H1 (cell line): ENCODE measurements around the gene ZNF407. TPM values are rescaled to one million over a fixed set of nuclear protein-coding genes. Genes with fewer than 3 reads are reported as not detected.
A peak's percentile ranks its signal among the peaks of the same experiment; 100 is the strongest.

Experiments
- CTCF ChIA-PET: fragments of 300-600 bp; sonication (Branson Sonifier 250); formaldehyde crosslinking; loops from one replicate; lab custom pipeline; 2021; ENCODE audit not compliant: partially characterized antibody; lab: Charles Lee
- POLR2A ChIA-PET: fragments of 300-600 bp; sonication (Branson Sonifier 250); formaldehyde crosslinking; loops from one replicate; lab custom pipeline; 2021; ENCODE audit warnings: inconsistent platforms; ENCODE audit not compliant: partially characterized antibody; lab: Charles Lee
- DNase-seq, 2 experiments: peaks; one replicate each; pipeline versions ENCODE4 v3.0.0 to v3.0.0-alpha.2; 2010 to 2022; ENCODE audit warnings: low spot score in 2 of 2, low read depth in 1 of 2, mixed read lengths in 1 of 2
- FAIRE-seq: peaks from 2 replicates; lab custom pipeline; 2011; peaks lifted over from hg19 to GRCh38; lab: Jason Lieb, UNC
- H2AFZ ChIP-seq: 2 replicates; pipeline ENCODE4 v1.8.1; 2012; ENCODE audit warnings: low read length, inconsistent platforms
- H2AK5ac ChIP-seq: 2 replicates; pipeline ENCODE4 v1.6.1; 2013; ENCODE audit warnings: low read depth, low read length
- H2BK120ac ChIP-seq: replicated peaks from 2 replicates; pipeline ENCODE3; 2013; ENCODE audit warnings: low read depth, low read length, inconsistent platforms
- H2BK12ac ChIP-seq: 2 replicates; pipeline ENCODE4 v1.6.1; 2013; ENCODE audit warnings: low read depth, low read length
- H2BK15ac ChIP-seq: 2 replicates; pipeline ENCODE4 v1.6.1; 2013; ENCODE audit warnings: low read length
- H2BK20ac ChIP-seq: 2 replicates; pipeline ENCODE4 v1.6.1; 2013; ENCODE audit warnings: low read length
- H2BK5ac ChIP-seq: 2 replicates; pipeline ENCODE4 v1.6.1; 2013; ENCODE audit warnings: low read depth, low read length
- H3K14ac ChIP-seq: 2 replicates; pipeline ENCODE4 v1.6.1; 2013; ENCODE audit warnings: inconsistent platforms; ENCODE audit not compliant: insufficient read length
- H3K18ac ChIP-seq: 2 replicates; pipeline ENCODE4 v1.6.1; 2013; ENCODE audit warnings: low read length; ENCODE audit errors: extremely low read depth
- H3K23ac ChIP-seq: 2 replicates; pipeline ENCODE4 v1.6.1; 2013; ENCODE audit warnings: inconsistent platforms; ENCODE audit not compliant: insufficient read length
- H3K23me2 ChIP-seq: 2 replicates; pipeline ENCODE4 v1.6.1; 2013; ENCODE audit warnings: low read depth, low read length
- H3K27ac ChIP-seq: 2 replicates; pipeline ENCODE4 v1.6.1; 2011; ENCODE audit warnings: low read depth, low read length, inconsistent platforms
- H3K27me3 ChIP-seq, 4 experiments: replicated peaks in 1 of 4; 1 replicate in 1 of 4; 2 replicates in 3 of 4; pipeline versions ENCODE4 v1.6.1 to v1.8.1; 2011 to 2013; ENCODE audit warnings: low read length in 3 of 4, mild to moderate bottlenecking in 3 of 4, inconsistent platforms in 2 of 4, mixed read lengths in 2 of 4, moderate library complexity in 1 of 4; ENCODE audit not compliant: control insufficient read depth in 3 of 4, insufficient read depth in 3 of 4; ENCODE audit errors: extremely low read depth in 1 of 4
- H3K36me3 ChIP-seq, 4 experiments: 2 replicates each; pipeline versions ENCODE4 v1.6.1 to v1.8.1; 2011 to 2013; ENCODE audit warnings: mild to moderate bottlenecking in 4 of 4, low read length in 3 of 4, moderate library complexity in 2 of 4, control low read depth in 1 of 4, inconsistent platforms in 1 of 4; ENCODE audit not compliant: insufficient read depth in 4 of 4, control insufficient read depth in 2 of 4
- H3K4ac ChIP-seq: replicated peaks from 2 replicates; pipeline ENCODE3; 2013; ENCODE audit warnings: low read length, low read depth, mixed read lengths, inconsistent platforms; ENCODE audit not compliant: insufficient read length
- H3K4me1 ChIP-seq, 4 experiments: replicated peaks in 1 of 4; 1 replicate in 1 of 4; 2 replicates in 3 of 4; pipeline versions ENCODE4 v1.6.1 to v1.8.1; 2011 to 2013; ENCODE audit warnings: low read length in 3 of 4, inconsistent platforms in 2 of 4, mixed read lengths in 1 of 4; ENCODE audit not compliant: insufficient read depth in 4 of 4, control insufficient read depth in 3 of 4
- H3K4me2 ChIP-seq, 2 experiments: 2 replicates each; pipeline versions ENCODE4 v1.6.1 to v1.8.1; 2011 to 2013; ENCODE audit warnings: low read depth in 2 of 2, low read length in 2 of 2, control low read depth in 1 of 2, inconsistent platforms in 1 of 2, mild to moderate bottlenecking in 1 of 2; ENCODE audit not compliant: insufficient read depth in 1 of 2
- H3K4me3 ChIP-seq, 4 experiments: fragments of 200-600, 300-600 bp in 1 of 4; sonication (generic), shearing (Covaris generic), sonication (Bioruptor Twin) in 1 of 4; 2 replicates each; pipeline versions ENCODE4 v1.5.1 to v1.8.1; 2011 to 2016; ENCODE audit warnings: low read length in 4 of 4, low read depth in 3 of 4, control low read depth in 2 of 4, inconsistent platforms in 2 of 4, mild to moderate bottlenecking in 2 of 4, mixed read lengths in 1 of 4, moderate library complexity in 1 of 4; ENCODE audit not compliant: insufficient read depth in 2 of 4; ENCODE audit errors: extremely low read depth in 1 of 4
- H3K56ac ChIP-seq: replicated peaks from 2 replicates; pipeline ENCODE3; 2013; ENCODE audit warnings: low read depth, mild to moderate bottlenecking, mixed read lengths, low read length, inconsistent platforms; ENCODE audit not compliant: insufficient read length
- H3K79me1 ChIP-seq: 2 replicates; pipeline ENCODE4 v1.6.1; 2013; ENCODE audit warnings: low read depth, low read length, control low read depth
- H3K79me2 ChIP-seq, 2 experiments: 2 replicates each; pipeline versions ENCODE4 v1.6.1 to v1.8.1; 2012 to 2013; ENCODE audit warnings: low read length in 2 of 2, mild to moderate bottlenecking in 2 of 2, inconsistent platforms in 1 of 2; ENCODE audit not compliant: insufficient read depth in 2 of 2, control insufficient read depth in 1 of 2
- H3K9ac ChIP-seq, 4 experiments: replicated peaks in 1 of 4; 1 replicate in 1 of 4; 2 replicates in 3 of 4; pipeline versions ENCODE4 v1.6.1 to v1.8.1; 2011 to 2013; ENCODE audit warnings: low read depth in 3 of 4, low read length in 3 of 4, control low read depth in 2 of 4, mild to moderate bottlenecking in 2 of 4, moderate library complexity in 2 of 4, inconsistent platforms in 1 of 4; ENCODE audit errors: extremely low read depth in 1 of 4
- H3K9me3 ChIP-seq, 2 experiments: 2 replicates each; pipeline versions ENCODE4 v1.6.1 to v1.8.1; 2012 to 2013; ENCODE audit warnings: mild to moderate bottlenecking in 2 of 2, moderate library complexity in 2 of 2, control low read depth in 1 of 2, inconsistent platforms in 1 of 2, low read depth in 1 of 2, low read length in 1 of 2, mixed read lengths in 1 of 2; ENCODE audit not compliant: insufficient read depth in 2 of 2
- H4K20me1 ChIP-seq, 2 experiments: replicated peaks in 1 of 2; 2 replicates each; pipeline versions ENCODE3 to v1.8.1; 2011 to 2013; ENCODE audit warnings: inconsistent platforms in 2 of 2, low read length in 2 of 2, mild to moderate bottlenecking in 1 of 2; ENCODE audit not compliant: insufficient read depth in 2 of 2, control insufficient read depth in 1 of 2
- H4K5ac ChIP-seq: 2 replicates; pipeline ENCODE4 v1.6.1; 2013; ENCODE audit warnings: low read length, low read depth, mixed read lengths, inconsistent platforms; ENCODE audit not compliant: insufficient read length
- H4K8ac ChIP-seq: 2 replicates; pipeline ENCODE4 v1.8.0; 2013; ENCODE audit warnings: mild to moderate bottlenecking, moderate library complexity, low read length, inconsistent platforms; ENCODE audit not compliant: insufficient read depth; ENCODE audit errors: extremely low read depth
- H4K91ac ChIP-seq: replicated peaks from 2 replicates; pipeline ENCODE3; 2013; ENCODE audit warnings: low read length, mixed read lengths, inconsistent platforms; ENCODE audit not compliant: insufficient read length
- CTBP2 ChIP-seq: IDR thresholded peaks from 2 replicates; pipeline ENCODE4 v1.7.0; 2011; ENCODE audit warnings: borderline replicate concordance, mild to moderate bottlenecking, moderate library complexity, mixed read lengths, low read length; ENCODE audit not compliant: insufficient read depth, insufficient read length
- EZH2 ChIP-seq: fragments of 200-600 bp; sonication (generic); IDR thresholded peaks from 2 replicates; pipeline ENCODE4 v1.7.1; 2012; ENCODE audit warnings: low read depth, mild to moderate bottlenecking, moderate library complexity, low read length, inconsistent platforms; ENCODE audit not compliant: severe bottlenecking
- HDAC2 ChIP-seq, 2 experiments: fragments of 300-600 bp in 1 of 2; sonication (generic) in 1 of 2; IDR thresholded peaks; 2 replicates each; pipeline ENCODE4 v1.6.1; 2011 to 2012; ENCODE audit warnings: low read depth in 2 of 2, low read length in 2 of 2, mild to moderate bottlenecking in 2 of 2, moderate library complexity in 2 of 2, borderline replicate concordance in 1 of 2, inconsistent platforms in 1 of 2
- JUN ChIP-seq: IDR thresholded peaks from 2 replicates; pipeline ENCODE4 v1.6.1; 2011; ENCODE audit warnings: low read depth, mild to moderate bottlenecking, improper control_type of control experiment, low read length
- KDM1A ChIP-seq: fragments of 200-600, 300-600 bp; sonication (generic); IDR thresholded peaks from 2 replicates; pipeline ENCODE4 v1.7.1; 2016; ENCODE audit warnings: mild to moderate bottlenecking, low read length, borderline replicate concordance
- POU5F1 ChIP-seq: IDR thresholded peaks from 2 replicates; pipeline ENCODE4 v1.6.1; 2011; ENCODE audit warnings: low read depth, mild to moderate bottlenecking, low read length, moderate library complexity
- SIX5 ChIP-seq: IDR thresholded peaks from 2 replicates; pipeline ENCODE4 v1.6.1; 2011; ENCODE audit warnings: mild to moderate bottlenecking, low read depth, low read length
- SRF ChIP-seq: IDR thresholded peaks from 2 replicates; pipeline ENCODE4 v1.6.1; 2011; ENCODE audit warnings: mild to moderate bottlenecking, low read depth, low read length, moderate library complexity
- SUZ12 ChIP-seq: fragments of 200-600 bp; sonication (generic); IDR thresholded peaks from 2 replicates; pipeline ENCODE4 v1.6.1; 2012; ENCODE audit warnings: mild to moderate bottlenecking, inconsistent platforms, low read length, moderate library complexity, mixed read lengths
- TAF1 ChIP-seq: IDR thresholded peaks from 2 replicates; pipeline ENCODE4 v1.6.1; 2011; ENCODE audit warnings: mild to moderate bottlenecking, low read depth, low read length
- WGBS, 2 experiments: shearing (Covaris generic) in 1 of 2; methylation state at CpG; one replicate each; pipeline versions ENCODE4 v1.1.6 to v1.1.7; 2013 to 2015; ENCODE audit warnings: low lambda C conversion rate in 2 of 2, mixed read lengths in 2 of 2, inconsistent platforms in 1 of 2, low coverage in 1 of 2, missing lambda C conversion rate in 1 of 2; ENCODE audit not compliant: insufficient replicate concordance in 2 of 2, insufficient coverage in 1 of 2, insufficient read length in 1 of 2; ENCODE audit errors: extremely low coverage in 1 of 2, missing lambda C conversion rate in 1 of 2; 5-methylcytosine and 5-hydroxymethylcytosine counted together
- polyA plus RNA-seq, 7 experiments: library from polyadenylated mRNA; depleted of rRNA in 3 of 7; stranded (reverse) in 5 of 7; unstranded in 2 of 7; fragments of >200 nt in 5 of 7; fragments of 200-250 nt in 2 of 7; gene quantifications; 1 replicate in 5 of 7; 2 replicates in 1 of 7; 4 replicates in 1 of 7; pipeline versions ENCODE4 v1.2.1 to v1.2.3, GENCODE V29; 2011 to 2013; ENCODE audit warnings: missing spikeins in 2 of 7, mixed read lengths in 2 of 7
- total RNA-seq: library from RNA; stranded (reverse); fragmentation: NEBNext Ultra II Directional; extraction: Animal tissue kit (Norgen Biotek cat#: 25700); gene quantifications from 2 replicates; pipeline ENCODE4 v1.2.1, GENCODE V29; 2021
- TF ChIP-seq, protein P1 (sequence below): IDR thresholded peaks from 2 replicates; pipeline ENCODE4 v1.6.1; 2012; ENCODE audit warnings: low read length, inconsistent platforms

The ZNF407 gene
- total and polyA plus RNA-seq, 2 of the 8 experiments (the other 6 are each of a cell fraction or from before 2014, with no cell fraction given), result 1.5 to 6.8 TPM

- Histone ChIP-seq H3K79me2 (no peaks in the 10 kb centered on the region), H2BK120ac (peak overlapping the region; percentile 93), H4K91ac (peak overlapping the region; percentile 34), H2BK15ac (no peak overlapping the region), H3K23me2 (no peaks in the 10 kb centered on the region), H3K14ac (no peak overlapping the region), H3K9me3 (no peaks in the 10 kb centered on the region), H3K23ac (no peak overlapping the region), H3K27ac (no peak overlapping the region), H3K36me3 (no peaks in the 10 kb centered on the region), H2AFZ (peak overlapping the region; percentile 96), H3K56ac (no peak overlapping the region), H3K4me3 (no peak overlapping the region; a peak in 1 of 8 replicates), H3K4me1 (peaks cover 0 to 17% (median 14%) of the 10 kb centered on the region in 4 experiments; a peak in 5 of 7 replicates), H2BK5ac (peak overlapping the region; percentile 60; the same call in 1 of the 2 replicates), H2BK20ac (no peak overlapping the region), H4K8ac (peak overlapping the region; percentile 57; the same call in 1 of the 2 replicates), H3K4ac (no peak overlapping the region), H3K4me2 (peak overlapping the region in 1 of 2 experiments; percentile 30; a peak in 1 of 4 replicates), H2BK12ac (peak overlapping the region; percentile 94), H3K27me3 (no peaks in the 10 kb centered on the region), H3K18ac (peak overlapping the region; percentile 38; the same call in 1 of the 2 replicates), H2AK5ac (no peak overlapping the region), H4K5ac (peak overlapping the region; percentile 68), H3K79me1 (no peaks in the 10 kb centered on the region), H4K20me1 (no peaks in the 10 kb centered on the region), H3K9ac (no peak overlapping the region)
- DNase-seq, result no peak
- WGBS, 2 experiments, result 68% methylated on average over 10 of the region's 10 CpGs; no CpG with 5 or more reads in 1 of the 2 experiments
- POLR2A ChIA-PET, result interaction anchor here (1.0 kb wide), 1 partner anchor 22 kb away, joined by 3 read pairs; no protein-coding TSS in a partner anchor
- CTCF ChIA-PET, result interaction anchor here (1.2 kb wide), 1 partner anchor 16 kb away, joined by 3 read pairs; no protein-coding TSS in a partner anchor
- FAIRE-seq, result peak; percentile 24
- no peak for TF ChIP-seq SRF
- no peak for TF ChIP-seq JUN
- no peak for TF ChIP-seq TAF1
- TF ChIP-seq KDM1A, result no peak
- TF ChIP-seq CTBP2, result no peak
- no peak for TF ChIP-seq SUZ12
- no peak for TF ChIP-seq POU5F1
- TF ChIP-seq HDAC2 (IDR thresholded peaks at IDR 0.05; ENCODE audit: borderline replicate concordance in 1 of 2, low read depth in 2 of 2, low read length in 2 of 2), result no peak
- TF ChIP-seq, protein P1, sequence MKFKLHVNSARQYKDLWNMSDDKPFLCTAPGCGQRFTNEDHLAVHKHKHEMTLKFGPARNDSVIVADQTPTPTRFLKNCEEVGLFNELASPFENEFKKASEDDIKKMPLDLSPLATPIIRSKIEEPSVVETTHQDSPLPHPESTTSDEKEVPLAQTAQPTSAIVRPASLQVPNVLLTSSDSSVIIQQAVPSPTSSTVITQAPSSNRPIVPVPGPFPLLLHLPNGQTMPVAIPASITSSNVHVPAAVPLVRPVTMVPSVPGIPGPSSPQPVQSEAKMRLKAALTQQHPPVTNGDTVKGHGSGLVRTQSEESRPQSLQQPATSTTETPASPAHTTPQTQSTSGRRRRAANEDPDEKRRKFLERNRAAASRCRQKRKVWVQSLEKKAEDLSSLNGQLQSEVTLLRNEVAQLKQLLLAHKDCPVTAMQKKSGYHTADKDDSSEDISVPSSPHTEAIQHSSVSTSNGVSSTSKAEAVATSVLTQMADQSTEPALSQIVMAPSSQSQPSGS, result no peak
- TF ChIP-seq EZH2, result no peak
- no peak for TF ChIP-seq SIX5
These were observed 349.7 kb downstream of the ZNF407 start for GRCh38 chr18:74947417-74947816.
